NK-92 (cell line): ENCODE data around the gene C4A.
"Not testable (repeated sequence)": the region's sequence is repeated elsewhere in the genome, so short reads cannot be mapped to it uniquely, and the experiment has no call there.

Source experiments
- DNase-seq: peaks from one replicate; lab custom pipeline; 2025; ENCODE audit not compliant: unreplicated experiment; lab: John Stamatoyannopoulos, UW

The C4A gene

GRCh38 chr6:32047855-32048766, 66.3 kb downstream of the C4A start:
- no peak for DNase-seq

- DNase-seq = not testable (repeated sequence)
Measured at GRCh38 chr6:32049149-32049548, 67.3 kb downstream of the C4A start.

GRCh38 chr6:32049736-32050135, 67.9 kb downstream of the C4A start:
- not testable (repeated sequence) for DNase-seq

GRCh38 chr6:32050562-32050961, 68.7 kb downstream of the C4A start:
- DNase-seq = no peak
